K562 (cell line): Measurements from ENCODE around the gene SLC1A7. TPM values are rescaled to one million over a fixed set of nuclear protein-coding genes. Genes with fewer than 3 reads are reported as not detected.

Experiments used
- ATAC-seq: fragments of 200-7000 bp; cut with Tn5 transposase; 3 replicates; pipeline ENCODE4 v1.9.1; 2020; ENCODE audit warnings: moderate library complexity
- BruUV-seq: library from RNA; stranded (reverse); fragments of 400-500 nt; replicated peaks from 2 replicates; lab custom pipeline; 2021; lab: Mats Ljungman, UMichigan
- CTCF ChIA-PET: fragments of 300-600 bp; formaldehyde crosslinking; extraction: SDS; loops from one replicate; lab custom pipeline; 2021; ENCODE audit warnings: low intra/inter-chr PET ratio; lab: Yijun Ruan, JAX
- POLR2A ChIA-PET: fragments of 300-600, 350-650 bp; sonication (Branson Sonifier 250); formaldehyde crosslinking; extraction: SDS; loops from one replicate; lab custom pipeline; 2021; ENCODE audit warnings: antibody characterized with exemption, inconsistent platforms; lab: Yijun Ruan, JAX
- DNase-seq, 4 experiments: peaks; one replicate each; pipeline versions ENCODE4 v3.0.0 to v3.0.0-alpha.2; 2011 to 2018; ENCODE audit warnings: low spot score in 3 of 4, mixed read lengths in 3 of 4; ENCODE audit errors: extremely low read depth in 1 of 4
- FAIRE-seq: peaks from 2 replicates; lab custom pipeline; 2011; peaks lifted over from hg19 to GRCh38; lab: Jason Lieb, UNC
- H2AFZ ChIP-seq: 2 replicates; pipeline ENCODE4 v1.6.0; 2011; ENCODE audit warnings: low read depth, low read length, control low read depth, inconsistent platforms
- H3K27ac ChIP-seq: fragments of 200-600 bp; 3 replicates; pipeline ENCODE4 v1.8.0; 2011; ENCODE audit warnings: low read depth, mild to moderate bottlenecking, control low read depth, inconsistent platforms, low read length, moderate library complexity, mixed read lengths; ENCODE audit errors: extremely low read depth
- H3K27me3 ChIP-seq, 2 experiments: fragments of 300-600 bp in 1 of 2; 2 replicates in 1 of 2; 3 replicates in 1 of 2; pipeline versions ENCODE4 v1.6.0 to v1.8.0; 2011; ENCODE audit warnings: inconsistent platforms in 2 of 2, low read length in 2 of 2, mild to moderate bottlenecking in 1 of 2, mixed read lengths in 1 of 2, moderate library complexity in 1 of 2; ENCODE audit not compliant: control insufficient read depth in 2 of 2, insufficient read depth in 2 of 2
- H3K36me3 ChIP-seq: fragments of 300-600 bp; 3 replicates; pipeline ENCODE4 v1.8.0; 2011; ENCODE audit warnings: mild to moderate bottlenecking, low read length, inconsistent platforms; ENCODE audit not compliant: control insufficient read depth, insufficient read depth
- H3K4me1 ChIP-seq, 2 experiments: fragments of 200-600 bp in 1 of 2; replicated peaks in 1 of 2; 2 replicates in 1 of 2; 3 replicates in 1 of 2; pipeline versions ENCODE4 v1.5.1 to v1.8.0; 2011; ENCODE audit warnings: inconsistent platforms in 2 of 2, low read length in 2 of 2, mild to moderate bottlenecking in 1 of 2, mixed read lengths in 1 of 2, moderate library complexity in 1 of 2; ENCODE audit not compliant: control insufficient read depth in 2 of 2, insufficient read depth in 2 of 2
- H3K4me2 ChIP-seq: 2 replicates; pipeline ENCODE4 v1.6.1; 2011; ENCODE audit warnings: low read length, control low read depth, inconsistent platforms, mixed read lengths; ENCODE audit not compliant: insufficient read depth
- H3K4me3 ChIP-seq: fragments of 200-600 bp; sonication (generic), shearing (Covaris generic); 2 replicates; pipeline ENCODE4 v1.5.1; 2016; ENCODE audit warnings: control low read depth, inconsistent platforms
- H3K79me2 ChIP-seq: fragments of 200-600 bp; 3 replicates; pipeline ENCODE4 v1.8.0; 2011; ENCODE audit warnings: low read length, inconsistent platforms; ENCODE audit not compliant: control insufficient read depth, insufficient read depth
- H3K9ac ChIP-seq, 2 experiments: 2 replicates each; pipeline versions ENCODE4 v1.6.0 to v1.6.1; 2011; ENCODE audit warnings: low read depth in 2 of 2, low read length in 2 of 2, control low read depth in 1 of 2, inconsistent platforms in 1 of 2, mild to moderate bottlenecking in 1 of 2, mixed read lengths in 1 of 2; ENCODE audit not compliant: insufficient read depth in 1 of 2
- H3K9me1 ChIP-seq: one replicate; pipeline ENCODE4 v1.6.0; 2011; ENCODE audit warnings: inconsistent platforms, mild to moderate bottlenecking, low read length, moderate library complexity; ENCODE audit not compliant: control insufficient read depth, insufficient read depth
- H3K9me3 ChIP-seq: replicated peaks from 2 replicates; pipeline ENCODE4 v1.5.1; 2011; ENCODE audit warnings: low read depth, low read length, inconsistent platforms; ENCODE audit not compliant: control insufficient read depth, insufficient read depth
- H4K20me1 ChIP-seq: replicated peaks from 2 replicates; pipeline ENCODE4 v1.6.1; 2011; ENCODE audit warnings: low read length, inconsistent platforms, mixed read lengths; ENCODE audit not compliant: control insufficient read depth, insufficient read depth
- YY1 ChIP-seq, 3 experiments: IDR thresholded peaks; 2 replicates each; pipeline ENCODE4 v1.6.1; 2011; ENCODE audit warnings: low read length in 2 of 3, mild to moderate bottlenecking in 2 of 3, moderate library complexity in 2 of 3, borderline replicate concordance in 1 of 3, control low read depth in 1 of 3, low read depth in 1 of 3; ENCODE audit not compliant: insufficient read depth in 3 of 3, insufficient replicate concordance in 2 of 3, control insufficient read depth in 1 of 3, insufficient read length in 1 of 3; ENCODE audit errors: extremely low read depth in 1 of 3
- WGBS: fragments of 100-300 bp; shearing (Covaris generic); methylation state at CpG from one replicate; pipeline ENCODE4 v1.1.6; 2016; ENCODE audit warnings: low coverage, mixed read lengths; ENCODE audit not compliant: insufficient coverage; ENCODE audit errors: missing lambda C conversion rate; 5-methylcytosine and 5-hydroxymethylcytosine counted together
- in situ Hi-C: fragments of 300-500 bp; cut with MboI; formaldehyde crosslinking; loops from 4 replicates; pipeline ENCODE4 v1.15.0; 2018; ENCODE audit warnings: inconsistent platforms, mixed read lengths
- intact Hi-C: fragments of 100-400 bp; cut with micrococcal nuclease; formaldehyde crosslinking; loops from 2 replicates; pipeline ENCODE4 v1.14.2; 2022
- polyA plus RNA-seq, 8 experiments: library from polyadenylated mRNA; depleted of rRNA in 4 of 8; stranded (reverse) in 5 of 8; unstranded in 3 of 8; fragments of >200 nt; fragmentation: Nextera tagmentation in 2 of 8; fragmentation: Illumina TruSeq in 1 of 8; extraction: Ambion mirVana in 2 of 8; extraction: Trizol in 1 of 8; gene quantifications; 2 replicates each; pipeline versions ENCODE4 v1.2.1 to v1.2.3, GENCODE V29; 2011 to 2014; ENCODE audit warnings: inconsistent platforms in 1 of 8, missing spikeins in 1 of 8
- total RNA-seq, 7 experiments: library from RNA; depleted of rRNA in 6 of 7; stranded (reverse); fragments of >200 nt in 6 of 7; fragmentation: Illumina TruSeq in 2 of 7; extraction: Trizol in 2 of 7; gene quantifications; 2 replicates each; pipeline versions ENCODE4 v1.2.1 to v1.2.3, GENCODE V29; 2011 to 2021; ENCODE audit warnings: low replicate concordance in 1 of 7
- TF ChIP-seq, protein P1 (sequence below): sonication (generic); formaldehyde crosslinking; IDR thresholded peaks from 2 replicates; pipeline ENCODE4 v1.8.1; 2023; ENCODE audit warnings: mild to moderate bottlenecking, missing genetic modification reagents

The SLC1A7 gene
- total and polyA plus RNA-seq, 9 of the 15 experiments (the other 6 are each of a cell fraction or from before 2014, with no cell fraction given): 0.07 TPM; not detected in 8

GRCh38 chr1:53090227-53091147 is 52.0 kb downstream of the SLC1A7 start:
- WGBS: 30% methylated on average over 34 of the region's 37 CpGs
- peaks cover 29 to 50% of the 10 kb centered on the region in 2 experiments for H3K27me3 ChIP-seq
- no peaks in the 10 kb centered on the region for H3K79me2 ChIP-seq
- POLR2A ChIA-PET: interaction anchor here (0.6 to 1.0 kb wide), 7 partner anchors 10 to 1352 kb away, joined by 3 to 4 read pairs (median 3); no protein-coding TSS in a partner anchor
- in situ Hi-C loops: no loop called here
- no peaks in the 10 kb centered on the region for H3K9me1 ChIP-seq
- H3K9ac ChIP-seq: peak overlapping the region in 1 of 2 experiments; percentile 60; a peak in 1 of 4 replicates
- H3K9me3 ChIP-seq: peaks cover 4% of the 10 kb centered on the region; the same call in 1 of the 2 replicates
- H3K4me2 ChIP-seq: 0 out of 2 replicates have a peak overlapping the region, but pooled peaks have one; percentile 13
- peaks cover 8 to 57% of the 10 kb centered on the region in 2 experiments; a peak in 3 of 5 replicates for H3K4me1 ChIP-seq
- ATAC-seq (peak; percentile 68), DNase-seq (peak in 3 of 4 experiments; percentile 51 to 56 (median 53)), FAIRE-seq (peak; percentile 15)
- BruUV-seq: no TSS peak
- CTCF ChIA-PET: no interaction called here
- H3K27ac ChIP-seq: no peak overlapping the region
- TF ChIP-seq, protein P1, sequence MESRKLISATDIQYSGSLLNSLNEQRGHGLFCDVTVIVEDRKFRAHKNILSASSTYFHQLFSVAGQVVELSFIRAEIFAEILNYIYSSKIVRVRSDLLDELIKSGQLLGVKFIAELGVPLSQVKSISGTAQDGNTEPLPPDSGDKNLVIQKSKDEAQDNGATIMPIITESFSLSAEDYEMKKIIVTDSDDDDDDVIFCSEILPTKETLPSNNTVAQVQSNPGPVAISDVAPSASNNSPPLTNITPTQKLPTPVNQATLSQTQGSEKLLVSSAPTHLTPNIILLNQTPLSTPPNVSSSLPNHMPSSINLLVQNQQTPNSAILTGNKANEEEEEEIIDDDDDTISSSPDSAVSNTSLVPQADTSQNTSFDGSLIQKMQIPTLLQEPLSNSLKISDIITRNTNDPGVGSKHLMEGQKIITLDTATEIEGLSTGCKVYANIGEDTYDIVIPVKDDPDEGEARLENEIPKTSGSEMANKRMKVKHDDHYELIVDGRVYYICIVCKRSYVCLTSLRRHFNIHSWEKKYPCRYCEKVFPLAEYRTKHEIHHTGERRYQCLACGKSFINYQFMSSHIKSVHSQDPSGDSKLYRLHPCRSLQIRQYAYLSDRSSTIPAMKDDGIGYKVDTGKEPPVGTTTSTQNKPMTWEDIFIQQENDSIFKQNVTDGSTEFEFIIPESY (CRISPR knock-in tag): no peak
- TF ChIP-seq YY1 (IDR thresholded peaks at IDR 0.05; ENCODE audit: borderline replicate concordance in 1 of 3, control insufficient read depth in 1 of 3, extremely low read depth in 1 of 3, insufficient read depth in 3 of 3, insufficient read length in 1 of 3, insufficient replicate concordance in 2 of 3, low read depth in 1 of 3, low read length in 2 of 3): peak in 1 of 3 experiments; percentile 3
- H2AFZ ChIP-seq: 0 out of 2 replicates have a peak overlapping the region, but pooled peaks have one; percentile 64
- H4K20me1 ChIP-seq: no peaks in the 10 kb centered on the region
- no peaks in the 10 kb centered on the region for H3K36me3 ChIP-seq
- intact Hi-C loops: no loop called here
- no peak overlapping the region for H3K4me3 ChIP-seq
